Endothelial cell (in vitro differentiated cells): ENCODE results near the gene KCNH5. TPM values are rescaled to one million over a fixed set of nuclear protein-coding genes. Genes with fewer than 3 reads are reported as not detected.

ENCODE experiments used
- DNase-seq: peaks from one replicate; pipeline ENCODE4 v3.0.0; 2021; ENCODE audit warnings: low spot score
- H3K27ac Mint-ChIP-seq: one replicate; pipeline ENCODE4 v1.8.0; 2021; ENCODE audit warnings: mixed read lengths, inconsistent platforms; ENCODE audit not compliant: unreplicated experiment
- H3K27me3 Mint-ChIP-seq: one replicate; pipeline ENCODE4 v1.8.0; 2021; ENCODE audit warnings: mild to moderate bottlenecking, moderate library complexity, mixed read lengths, inconsistent platforms; ENCODE audit not compliant: unreplicated experiment
- H3K36me3 Mint-ChIP-seq: one replicate; pipeline ENCODE4 v1.8.0; 2021; ENCODE audit warnings: mild to moderate bottlenecking, low read depth, mixed read lengths, inconsistent platforms; ENCODE audit not compliant: unreplicated experiment
- H3K4me1 Mint-ChIP-seq: one replicate; pipeline ENCODE4 v1.8.0; 2021; ENCODE audit warnings: mild to moderate bottlenecking, mixed read lengths, inconsistent platforms; ENCODE audit not compliant: unreplicated experiment
- H3K4me3 Mint-ChIP-seq: one replicate; pipeline ENCODE4 v1.8.0; 2021; ENCODE audit warnings: mild to moderate bottlenecking, mixed read lengths, inconsistent platforms; ENCODE audit not compliant: unreplicated experiment
- H3K9me3 Mint-ChIP-seq: one replicate; pipeline ENCODE4 v1.8.0; 2021; ENCODE audit warnings: mixed read lengths, inconsistent platforms; ENCODE audit not compliant: unreplicated experiment
- total RNA-seq: library from RNA; stranded (reverse); fragmentation: NEBNext Ultra II Directional; extraction: Animal tissue kit (Norgen Biotek cat#: 25700); gene quantifications from one replicate; pipeline ENCODE4 v1.2.1, GENCODE V29; 2021; ENCODE audit not compliant: unreplicated experiment
- TF ChIP-seq, protein P1 (sequence below): fragments of 200-600 bp; sonication (generic); IDR thresholded peaks from one replicate; pipeline ENCODE4 v1.5.0; 2021; ENCODE audit warnings: antibody characterized with exemption; ENCODE audit not compliant: unreplicated experiment

The KCNH5 gene
- total RNA-seq, 1 donor from 2014 or later: 0.13 TPM

DNA sequence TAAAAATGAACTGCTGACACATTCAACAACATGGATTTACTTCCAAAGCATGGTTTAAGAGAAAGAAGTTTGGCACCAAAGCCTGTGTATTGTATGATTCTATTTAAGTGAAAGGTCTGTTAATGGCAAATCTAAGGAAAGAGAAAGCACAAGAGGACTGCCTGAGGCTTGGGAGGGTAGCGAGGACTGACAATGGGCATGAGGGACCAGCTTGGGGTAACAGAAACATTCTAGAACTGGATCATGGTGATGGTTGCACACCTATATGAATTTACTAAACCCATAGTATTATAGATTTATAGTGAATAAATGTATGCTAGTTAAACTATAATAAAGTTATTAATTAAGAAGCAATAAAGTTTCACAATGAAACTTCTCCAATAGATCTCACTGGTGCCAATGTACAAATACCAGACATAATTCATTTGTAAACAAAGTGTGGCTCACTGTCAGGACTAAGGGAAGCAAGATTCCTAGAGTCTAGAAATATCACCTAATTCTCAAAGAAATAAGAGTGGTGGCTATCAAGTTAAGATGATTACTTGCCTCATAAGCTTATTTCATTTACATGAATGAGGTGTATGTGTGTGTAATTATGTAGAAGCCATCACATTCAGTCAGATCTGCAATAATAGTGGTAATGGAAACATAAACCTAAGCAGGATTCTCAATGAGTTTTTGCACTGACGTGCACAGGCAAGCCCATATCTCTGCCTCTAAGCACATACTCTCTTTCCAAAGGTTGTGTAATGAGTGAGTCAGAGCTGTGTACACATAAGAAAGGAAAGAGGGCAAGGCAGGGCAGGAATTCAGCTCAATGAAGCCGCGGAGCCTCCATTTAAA lies 353.4 kb downstream of the KCNH5 start:
- TF ChIP-seq, protein P1, sequence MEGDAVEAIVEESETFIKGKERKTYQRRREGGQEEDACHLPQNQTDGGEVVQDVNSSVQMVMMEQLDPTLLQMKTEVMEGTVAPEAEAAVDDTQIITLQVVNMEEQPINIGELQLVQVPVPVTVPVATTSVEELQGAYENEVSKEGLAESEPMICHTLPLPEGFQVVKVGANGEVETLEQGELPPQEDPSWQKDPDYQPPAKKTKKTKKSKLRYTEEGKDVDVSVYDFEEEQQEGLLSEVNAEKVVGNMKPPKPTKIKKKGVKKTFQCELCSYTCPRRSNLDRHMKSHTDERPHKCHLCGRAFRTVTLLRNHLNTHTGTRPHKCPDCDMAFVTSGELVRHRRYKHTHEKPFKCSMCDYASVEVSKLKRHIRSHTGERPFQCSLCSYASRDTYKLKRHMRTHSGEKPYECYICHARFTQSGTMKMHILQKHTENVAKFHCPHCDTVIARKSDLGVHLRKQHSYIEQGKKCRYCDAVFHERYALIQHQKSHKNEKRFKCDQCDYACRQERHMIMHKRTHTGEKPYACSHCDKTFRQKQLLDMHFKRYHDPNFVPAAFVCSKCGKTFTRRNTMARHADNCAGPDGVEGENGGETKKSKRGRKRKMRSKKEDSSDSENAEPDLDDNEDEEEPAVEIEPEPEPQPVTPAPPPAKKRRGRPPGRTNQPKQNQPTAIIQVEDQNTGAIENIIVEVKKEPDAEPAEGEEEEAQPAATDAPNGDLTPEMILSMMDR: no peak
- no peak for DNase-seq
- H3K36me3 Mint-ChIP-seq: no peaks in the 10 kb centered on the region
- no peaks in the 10 kb centered on the region for H3K27me3 Mint-ChIP-seq
- no peaks in the 10 kb centered on the region for H3K9me3 Mint-ChIP-seq
- H3K27ac Mint-ChIP-seq: no peak overlapping the region
- peaks cover 10% of the 10 kb centered on the region for H3K4me1 Mint-ChIP-seq
- no peak overlapping the region for H3K4me3 Mint-ChIP-seq

DNA sequence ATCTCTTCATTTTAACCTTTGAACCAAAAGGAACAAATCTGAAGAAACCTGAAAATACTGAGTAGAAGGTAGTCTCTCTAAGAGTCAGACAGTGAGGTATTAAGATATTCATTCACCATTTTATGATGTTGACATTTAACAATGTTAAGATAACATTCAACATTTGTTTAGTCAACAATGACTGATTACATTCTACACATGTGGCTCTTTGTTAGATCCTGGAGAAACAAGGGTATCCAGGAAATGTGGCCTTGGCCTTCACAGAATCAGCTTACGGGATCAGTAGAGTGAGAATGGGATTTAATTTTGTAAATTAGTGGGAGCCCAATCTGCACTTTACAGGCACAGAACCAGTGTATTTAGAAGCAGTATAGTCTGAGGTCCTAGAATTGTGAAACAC lies 355.5 kb downstream of the KCNH5 start:
- H3K4me3 Mint-ChIP-seq: no peak overlapping the region
- H3K36me3 Mint-ChIP-seq: no peaks in the 10 kb centered on the region
- H3K27ac Mint-ChIP-seq: no peak overlapping the region
- peaks cover 3% of the 10 kb centered on the region for H3K4me1 Mint-ChIP-seq
- H3K27me3 Mint-ChIP-seq: no peaks in the 10 kb centered on the region
- no peak for DNase-seq
- no peaks in the 10 kb centered on the region for H3K9me3 Mint-ChIP-seq
- TF ChIP-seq, protein P1: no peak

DNA sequence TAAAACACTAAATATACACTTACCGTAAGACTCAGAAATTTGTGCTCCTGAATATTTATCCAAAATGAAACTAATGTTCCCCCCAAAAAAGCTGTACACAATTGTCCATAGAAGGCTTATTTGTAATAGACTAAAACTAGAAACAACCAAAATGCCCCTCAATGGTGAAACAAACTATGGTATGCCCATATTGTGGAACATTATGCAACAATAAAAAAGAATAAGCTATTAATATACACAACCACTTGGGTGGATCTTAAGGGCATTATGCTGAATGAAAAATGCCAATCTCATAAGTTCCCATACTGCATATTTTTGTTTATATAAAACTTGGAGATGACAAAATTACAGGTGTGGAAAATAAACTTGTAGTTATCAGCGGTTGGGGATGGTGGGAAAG lies 357.4 kb downstream of the KCNH5 start:
- Mint-ChIP-seq H3K9me3 (no peaks in the 10 kb centered on the region), H3K4me3 (no peak overlapping the region), H3K36me3 (no peaks in the 10 kb centered on the region), H3K4me1 (peaks cover 3% of the 10 kb centered on the region), H3K27me3 (no peaks in the 10 kb centered on the region), H3K27ac (no peak overlapping the region)
- no peak for DNase-seq
- TF ChIP-seq, protein P1: no peak

DNA sequence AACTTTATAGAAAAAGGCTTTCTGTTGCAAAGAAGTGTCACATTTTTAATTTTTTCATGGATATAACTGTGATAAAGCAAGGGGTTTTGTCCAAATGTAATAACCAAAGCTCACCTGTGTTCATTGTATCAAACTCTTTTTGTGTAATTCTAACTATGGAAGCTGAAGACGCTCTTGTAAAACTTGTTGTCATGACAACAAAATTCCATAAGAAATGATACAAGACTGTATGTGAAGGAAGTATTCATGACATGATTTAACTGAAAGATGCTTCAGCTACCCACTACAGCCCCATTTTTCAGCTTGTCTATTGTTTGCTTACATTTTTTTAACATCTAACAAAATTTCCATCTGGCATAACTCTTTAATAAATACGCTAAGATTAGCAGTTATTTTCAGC lies 360.9 kb downstream of the KCNH5 start:
- Mint-ChIP-seq H3K9me3 (no peaks in the 10 kb centered on the region), H3K4me1 (no peaks in the 10 kb centered on the region), H3K27ac (no peak overlapping the region), H3K36me3 (no peaks in the 10 kb centered on the region), H3K4me3 (no peak overlapping the region), H3K27me3 (no peaks in the 10 kb centered on the region)
- TF ChIP-seq, protein P1: no peak
- no peak for DNase-seq

DNA sequence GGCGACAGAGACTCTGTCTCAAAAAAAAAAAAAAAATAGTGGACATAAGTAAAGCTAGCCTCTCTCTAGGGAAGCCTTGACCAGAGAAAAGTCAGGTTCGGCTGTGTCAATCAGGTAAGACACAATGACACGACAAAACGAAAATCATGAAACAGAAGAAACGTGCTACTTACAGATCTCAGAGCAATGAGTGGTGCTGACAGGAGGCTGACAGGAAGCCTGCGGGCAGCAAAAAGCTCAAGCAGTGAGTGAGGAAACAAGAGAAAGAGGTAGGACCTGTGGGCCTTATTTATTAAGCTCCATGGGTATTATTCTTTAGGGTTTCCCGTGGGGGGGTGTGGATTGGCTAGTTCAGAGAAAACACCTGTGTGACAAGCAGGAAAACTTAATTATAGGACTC lies 363.1 kb downstream of the KCNH5 start:
- no peak overlapping the region for H3K27ac Mint-ChIP-seq
- no peaks in the 10 kb centered on the region for H3K36me3 Mint-ChIP-seq
- no peaks in the 10 kb centered on the region for H3K27me3 Mint-ChIP-seq
- TF ChIP-seq, protein P1: no peak
- no peak for DNase-seq
- H3K4me1 Mint-ChIP-seq: no peaks in the 10 kb centered on the region
- H3K4me3 Mint-ChIP-seq: no peak overlapping the region
- no peaks in the 10 kb centered on the region for H3K9me3 Mint-ChIP-seq
